Vagina (tissue), 2 donors: ENCODE results near the gene CD44.

Experiments used
- CTCF ChIP-seq, 3 experiments: fragments of 450-650 bp in 2 of 3; fragments of 200-600 bp in 1 of 3; sonication (generic) in 1 of 3; IDR thresholded peaks; one replicate each; pipeline ENCODE4 v1.5.1; 2017 to 2019; ENCODE audit warnings: antibody characterized with exemption in 3 of 3, mild to moderate bottlenecking in 2 of 3, moderate library complexity in 2 of 3
- POLR2A ChIP-seq, 2 donors: fragments of 450-650 bp; IDR thresholded peaks; one replicate each; pipeline ENCODE4 v1.6.1; 2017; ENCODE audit warnings: antibody characterized with exemption in 2 of 2, mild to moderate bottlenecking in 2 of 2, moderate library complexity in 2 of 2

GRCh38 chr11:35174666-35175065 is 35.7 kb downstream of the CD44 start:
- no peak for TF ChIP-seq CTCF (IDR thresholded peaks at IDR 0.05)
- TF ChIP-seq POLR2A (IDR thresholded peaks at IDR 0.05): no peak
